ENCODE measurements around the gene SPAG5. TPM values are rescaled to one million over a fixed set of nuclear protein-coding genes. Genes with fewer than 3 reads are reported as not detected.

The SPAG5 gene
- total and polyA plus RNA-seq, 9 of the 15 experiments (the other 6 are each of a cell fraction or from before 2014, with no cell fraction given), result 94.4 to 286 (median 151) TPM

DNA sequence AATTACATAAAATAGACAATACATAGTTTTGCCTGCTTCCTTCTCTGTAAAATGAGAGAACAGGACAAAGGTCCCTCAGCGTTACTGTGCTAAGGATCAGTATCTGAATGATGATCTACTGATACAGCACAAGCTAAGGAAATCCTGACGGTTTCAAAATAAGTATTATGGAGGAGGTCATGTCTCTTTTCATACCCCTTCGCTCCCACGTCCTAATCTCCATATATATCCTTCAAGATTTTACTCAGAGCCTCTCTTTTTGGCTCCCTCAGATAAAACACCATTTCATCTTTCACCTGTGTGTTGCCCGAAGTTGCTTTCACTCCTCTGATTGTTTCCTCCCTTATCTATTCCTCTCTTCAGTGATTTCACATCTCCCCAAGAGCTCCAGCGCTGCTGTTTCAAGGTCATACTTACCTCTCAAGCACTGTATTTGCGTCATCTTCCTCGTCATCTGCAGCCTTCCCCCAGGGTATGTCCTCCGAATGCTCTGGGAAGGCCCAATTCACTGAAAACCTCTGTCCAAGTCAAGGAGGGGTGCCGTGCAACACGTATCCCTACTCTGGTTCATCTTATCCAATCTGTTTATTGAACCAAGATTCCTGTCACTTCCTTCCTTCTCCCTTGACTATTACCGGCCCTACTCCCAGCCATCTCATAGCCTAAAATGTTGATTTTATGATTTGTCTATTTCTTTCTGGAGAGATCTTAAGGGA is 47.4 kb upstream of the SPAG5 start (continued):
- TF ChIP-seq, protein P1, sequence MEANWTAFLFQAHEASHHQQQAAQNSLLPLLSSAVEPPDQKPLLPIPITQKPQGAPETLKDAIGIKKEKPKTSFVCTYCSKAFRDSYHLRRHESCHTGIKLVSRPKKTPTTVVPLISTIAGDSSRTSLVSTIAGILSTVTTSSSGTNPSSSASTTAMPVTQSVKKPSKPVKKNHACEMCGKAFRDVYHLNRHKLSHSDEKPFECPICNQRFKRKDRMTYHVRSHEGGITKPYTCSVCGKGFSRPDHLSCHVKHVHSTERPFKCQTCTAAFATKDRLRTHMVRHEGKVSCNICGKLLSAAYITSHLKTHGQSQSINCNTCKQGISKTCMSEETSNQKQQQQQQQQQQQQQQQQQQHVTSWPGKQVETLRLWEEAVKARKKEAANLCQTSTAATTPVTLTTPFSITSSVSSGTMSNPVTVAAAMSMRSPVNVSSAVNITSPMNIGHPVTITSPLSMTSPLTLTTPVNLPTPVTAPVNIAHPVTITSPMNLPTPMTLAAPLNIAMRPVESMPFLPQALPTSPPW (CRISPR knock-in tag; IDR thresholded peaks at IDR 0.05), result peak; percentile 33; the same call in 1 of the 2 replicates
- TF ChIP-seq ZNF354B (CRISPR knock-in tag; IDR thresholded peaks at IDR 0.05) (0 out of 2 replicates have a peak, but pooled peaks have one; percentile 37), ELF4 (CRISPR knock-in tag; IDR thresholded peaks at IDR 0.05) (0 out of 2 replicates have a peak, but pooled peaks have one; percentile 38), NCOA1 (IDR thresholded peaks at IDR 0.05; ENCODE audit: low read depth) (peak; percentile 57; the same call in 1 of the 2 replicates), NR2C2 (CRISPR knock-in tag; IDR thresholded peaks at IDR 0.05) (no peak), NR2C2 (tag; IDR thresholded peaks at IDR 0.05) (peak; percentile 50; the same call in 1 of the 2 replicates), SOX6 (IDR thresholded peaks at IDR 0.05) (peak; percentile 77), ZKSCAN8 (CRISPR knock-in tag; IDR thresholded peaks at IDR 0.05) (peak; percentile 61; the same call in 1 of the 2 replicates), CBX5 (IDR thresholded peaks at IDR 0.05; ENCODE audit: borderline replicate concordance, low read depth) (no peak), NR4A1 (CRISPR knock-in tag; IDR thresholded peaks at IDR 0.05) (no peak), NR4A1 (tag; IDR thresholded peaks at IDR 0.05) (peak; percentile 89), CEBPB (tag; IDR thresholded peaks at IDR 0.05) (peak; percentile 60), NR1H2 (CRISPR knock-in tag; IDR thresholded peaks at IDR 0.05) (no peak), ZNF75A (CRISPR knock-in tag; IDR thresholded peaks at IDR 0.05) (0 out of 2 replicates have a peak, but pooled peaks have one; percentile 16), MYBL2 (IDR thresholded peaks at IDR 0.05; ENCODE audit: low read depth) (no peak), MYBL2 (CRISPR knock-in tag; IDR thresholded peaks at IDR 0.05; ENCODE audit: borderline replicate concordance) (no peak), TCF3 (CRISPR knock-in tag; IDR thresholded peaks at IDR 0.05) (no peak), CCAR2 (IDR thresholded peaks at IDR 0.05; ENCODE audit: low read depth, low read length) (no peak), KHSRP (IDR thresholded peaks at IDR 0.05) (peak; percentile 48)
- TF ChIP-seq, protein P2, sequence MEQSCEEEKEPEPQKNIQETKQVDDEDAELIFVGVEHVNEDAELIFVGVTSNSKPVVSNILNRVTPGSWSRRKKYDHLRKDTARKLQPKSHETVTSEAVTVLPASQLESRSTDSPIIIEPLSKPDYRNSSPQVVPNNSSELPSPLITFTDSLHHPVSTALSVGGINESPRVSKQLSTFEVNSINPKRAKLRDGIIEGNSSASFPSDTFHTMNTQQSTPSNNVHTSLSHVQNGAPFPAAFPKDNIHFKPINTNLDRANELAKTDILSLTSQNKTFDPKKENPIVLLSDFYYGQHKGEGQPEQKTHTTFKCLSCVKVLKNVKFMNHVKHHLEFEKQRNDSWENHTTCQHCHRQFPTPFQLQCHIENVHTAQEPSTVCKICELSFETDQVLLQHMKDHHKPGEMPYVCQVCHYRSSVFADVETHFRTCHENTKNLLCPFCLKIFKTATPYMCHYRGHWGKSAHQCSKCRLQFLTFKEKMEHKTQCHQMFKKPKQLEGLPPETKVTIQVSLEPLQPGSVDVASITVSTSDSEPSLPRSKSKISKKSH (CRISPR knock-in tag; IDR thresholded peaks at IDR 0.05), result 0 out of 2 replicates have a peak, but pooled peaks have one; percentile 18
- TF ChIP-seq, protein P3, sequence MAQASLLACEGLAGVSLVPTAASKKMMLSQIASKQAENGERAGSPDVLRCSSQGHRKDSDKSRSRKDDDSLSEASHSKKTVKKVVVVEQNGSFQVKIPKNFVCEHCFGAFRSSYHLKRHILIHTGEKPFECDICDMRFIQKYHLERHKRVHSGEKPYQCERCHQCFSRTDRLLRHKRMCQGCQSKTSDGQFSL (CRISPR knock-in tag; IDR thresholded peaks at IDR 0.05), result peak; percentile 47; the same call in 1 of the 2 replicates
- TF ChIP-seq, protein P3 (tag; IDR thresholded peaks at IDR 0.05), result peak in 1 of 2 experiments; percentile 71; a peak in 1 of 4 replicates
- TF ChIP-seq, protein P4, sequence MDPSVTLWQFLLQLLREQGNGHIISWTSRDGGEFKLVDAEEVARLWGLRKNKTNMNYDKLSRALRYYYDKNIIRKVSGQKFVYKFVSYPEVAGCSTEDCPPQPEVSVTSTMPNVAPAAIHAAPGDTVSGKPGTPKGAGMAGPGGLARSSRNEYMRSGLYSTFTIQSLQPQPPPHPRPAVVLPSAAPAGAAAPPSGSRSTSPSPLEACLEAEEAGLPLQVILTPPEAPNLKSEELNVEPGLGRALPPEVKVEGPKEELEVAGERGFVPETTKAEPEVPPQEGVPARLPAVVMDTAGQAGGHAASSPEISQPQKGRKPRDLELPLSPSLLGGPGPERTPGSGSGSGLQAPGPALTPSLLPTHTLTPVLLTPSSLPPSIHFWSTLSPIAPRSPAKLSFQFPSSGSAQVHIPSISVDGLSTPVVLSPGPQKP (CRISPR knock-in tag; IDR thresholded peaks at IDR 0.05), result no peak

All from K562 (cell line).